GM10248 (cell line): ENCODE data around the gene ZNF324B.
"Not testable (repeated sequence)": the region's sequence is repeated elsewhere in the genome, so short reads cannot be mapped to it uniquely, and the experiment has no call there.

Experiments used
- CTCF ChIA-PET: fragments of 300-600 bp; sonication (Branson Sonifier 250); formaldehyde crosslinking; extraction: SDS; loops from one replicate; lab custom pipeline; 2021; ENCODE audit warnings: antibody characterized with exemption; lab: Yijun Ruan, JAX
- POLR2A ChIA-PET: fragments of 350-650 bp; sonication (Branson Sonifier 250); formaldehyde crosslinking; extraction: SDS; loops from one replicate; lab custom pipeline; 2020; ENCODE audit warnings: antibody characterized with exemption; lab: Yijun Ruan, JAX
- DNase-seq: peaks from one replicate; pipeline ENCODE4 v3.0.0; 2012; ENCODE audit errors: extremely low spot score
- TF ChIP-seq, protein P1 (sequence below): IDR thresholded peaks from 2 replicates; pipeline ENCODE4 v1.5.1; 2012; ENCODE audit warnings: mild to moderate bottlenecking, low read depth; ENCODE audit errors: extremely low read depth, missing control alignments, control extremely low read depth

Gene ZNF324B

DNA sequence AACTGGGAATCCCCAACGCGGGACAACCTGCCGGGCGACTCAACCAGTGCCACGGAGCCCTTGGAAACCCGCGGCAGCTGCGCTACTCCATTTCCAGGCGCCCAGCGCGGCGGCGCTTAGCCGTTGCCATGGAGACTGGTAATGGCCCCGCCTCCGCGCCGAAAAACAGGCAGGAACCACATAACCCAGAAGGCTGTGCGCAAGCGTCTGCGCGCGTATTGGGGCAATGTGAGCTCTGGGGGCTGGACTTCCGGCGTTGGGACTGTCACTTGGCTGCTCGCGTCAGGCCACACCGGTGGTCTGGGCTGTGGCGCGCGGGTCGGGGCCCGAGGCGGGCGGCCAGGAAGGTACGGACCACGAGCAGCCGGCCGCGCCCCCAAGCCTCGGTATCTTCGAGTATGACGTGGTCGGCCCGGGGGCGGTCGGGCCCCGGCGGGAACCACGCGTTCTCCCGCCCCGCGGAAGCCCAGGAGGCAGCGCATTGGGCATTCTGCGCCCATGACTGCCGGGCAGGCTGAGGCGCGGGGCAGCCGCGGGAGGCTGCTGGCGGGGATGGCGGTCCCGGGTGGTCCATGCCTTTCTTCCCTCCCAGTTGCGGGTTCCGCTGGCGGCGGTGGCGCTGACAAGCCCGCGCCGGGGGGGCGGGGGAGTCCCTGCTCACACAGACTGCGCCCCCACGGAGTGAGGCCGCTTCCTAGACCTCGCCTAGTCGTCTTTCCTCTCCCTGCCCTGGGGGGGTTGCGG lies at the start of gene ZNF324B:
TSS of gene ZNF324B (plus strand) at position 265 of the 744 bp plus-strand sequence. CDS start 2,080 bp downstream, outside the sequence.
- ChIA-PET POLR2A (no interaction called here), CTCF (interaction anchor here (0.9 kb wide), 1 partner anchor 12 kb away, joined by 3 read pairs; the partner anchor contains the start of gene ZNF132)
- TF ChIP-seq, protein P1, sequence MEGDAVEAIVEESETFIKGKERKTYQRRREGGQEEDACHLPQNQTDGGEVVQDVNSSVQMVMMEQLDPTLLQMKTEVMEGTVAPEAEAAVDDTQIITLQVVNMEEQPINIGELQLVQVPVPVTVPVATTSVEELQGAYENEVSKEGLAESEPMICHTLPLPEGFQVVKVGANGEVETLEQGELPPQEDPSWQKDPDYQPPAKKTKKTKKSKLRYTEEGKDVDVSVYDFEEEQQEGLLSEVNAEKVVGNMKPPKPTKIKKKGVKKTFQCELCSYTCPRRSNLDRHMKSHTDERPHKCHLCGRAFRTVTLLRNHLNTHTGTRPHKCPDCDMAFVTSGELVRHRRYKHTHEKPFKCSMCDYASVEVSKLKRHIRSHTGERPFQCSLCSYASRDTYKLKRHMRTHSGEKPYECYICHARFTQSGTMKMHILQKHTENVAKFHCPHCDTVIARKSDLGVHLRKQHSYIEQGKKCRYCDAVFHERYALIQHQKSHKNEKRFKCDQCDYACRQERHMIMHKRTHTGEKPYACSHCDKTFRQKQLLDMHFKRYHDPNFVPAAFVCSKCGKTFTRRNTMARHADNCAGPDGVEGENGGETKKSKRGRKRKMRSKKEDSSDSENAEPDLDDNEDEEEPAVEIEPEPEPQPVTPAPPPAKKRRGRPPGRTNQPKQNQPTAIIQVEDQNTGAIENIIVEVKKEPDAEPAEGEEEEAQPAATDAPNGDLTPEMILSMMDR, result no peak
- DNase-seq, result peak; percentile 98

DNA sequence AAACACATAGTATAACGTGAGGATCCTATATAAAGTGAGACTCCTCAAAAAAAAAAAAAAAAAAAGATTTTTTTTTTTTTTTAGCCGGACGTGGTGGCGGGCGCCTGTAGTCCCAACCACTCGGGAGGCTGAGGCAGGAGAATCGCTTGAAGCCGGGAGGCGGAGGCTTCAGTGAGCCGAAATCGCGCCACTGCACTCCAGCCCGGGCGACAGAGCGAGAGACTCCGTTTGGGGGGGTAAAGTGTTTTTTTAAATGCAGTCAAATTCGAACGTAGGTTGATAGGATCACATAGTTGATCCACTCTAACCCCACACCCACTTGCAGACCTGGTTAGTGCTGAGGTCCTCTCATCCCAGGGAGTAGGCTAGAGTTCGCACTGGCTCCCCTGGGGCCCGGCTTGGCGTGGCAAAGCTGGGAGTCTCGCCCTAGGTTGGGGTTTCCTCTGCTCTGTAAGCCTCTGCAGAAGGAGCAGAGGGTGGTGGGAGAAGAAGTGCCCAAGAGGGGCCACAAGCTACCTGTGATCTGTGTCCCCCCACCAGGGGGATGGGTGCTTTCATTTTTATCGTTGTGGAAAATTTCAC lies 49.5 kb upstream of the ZNF324B start:
- TF ChIP-seq, protein P1, result no peak
- CTCF ChIA-PET, result interaction anchor here (1.0 kb wide), 1 partner anchor 20 kb away, joined by 3 read pairs; no protein-coding TSS in a partner anchor
- POLR2A ChIA-PET, result interaction anchor here (0.7 kb wide), 1 partner anchor 1047 kb away, joined by 14 read pairs; no protein-coding TSS in a partner anchor
- DNase-seq, result no peak

DNA sequence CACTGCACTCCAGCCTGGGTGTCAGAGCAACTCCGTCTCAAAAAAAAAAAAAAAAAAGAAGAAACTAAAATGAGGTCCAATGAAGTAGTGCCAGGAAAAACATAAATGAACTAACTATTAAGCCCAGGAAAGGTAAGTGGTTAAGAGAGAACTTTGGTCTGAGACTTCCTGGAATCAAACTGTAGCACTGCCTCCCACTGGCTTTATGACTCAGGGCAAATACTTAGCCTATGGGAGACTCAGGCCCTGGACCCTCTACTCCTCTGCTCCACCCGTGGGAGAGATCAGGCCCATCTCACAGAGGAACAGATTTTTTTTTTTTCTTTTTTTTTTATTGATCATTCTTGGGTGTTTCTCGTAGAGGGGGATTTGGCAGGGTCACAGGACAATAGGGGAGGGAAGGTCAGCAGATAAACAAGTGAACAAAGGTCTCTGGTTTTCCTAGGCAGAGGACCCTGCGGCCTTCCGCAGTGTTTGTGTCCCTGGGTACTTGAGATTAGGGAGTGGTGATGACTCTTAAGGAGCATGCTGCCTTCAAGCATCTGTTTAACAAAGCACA lies 47.4 kb upstream of the ZNF324B start:
- POLR2A ChIA-PET, CTCF ChIA-PET, DNase-seq: not testable (repeated sequence)

DNA sequence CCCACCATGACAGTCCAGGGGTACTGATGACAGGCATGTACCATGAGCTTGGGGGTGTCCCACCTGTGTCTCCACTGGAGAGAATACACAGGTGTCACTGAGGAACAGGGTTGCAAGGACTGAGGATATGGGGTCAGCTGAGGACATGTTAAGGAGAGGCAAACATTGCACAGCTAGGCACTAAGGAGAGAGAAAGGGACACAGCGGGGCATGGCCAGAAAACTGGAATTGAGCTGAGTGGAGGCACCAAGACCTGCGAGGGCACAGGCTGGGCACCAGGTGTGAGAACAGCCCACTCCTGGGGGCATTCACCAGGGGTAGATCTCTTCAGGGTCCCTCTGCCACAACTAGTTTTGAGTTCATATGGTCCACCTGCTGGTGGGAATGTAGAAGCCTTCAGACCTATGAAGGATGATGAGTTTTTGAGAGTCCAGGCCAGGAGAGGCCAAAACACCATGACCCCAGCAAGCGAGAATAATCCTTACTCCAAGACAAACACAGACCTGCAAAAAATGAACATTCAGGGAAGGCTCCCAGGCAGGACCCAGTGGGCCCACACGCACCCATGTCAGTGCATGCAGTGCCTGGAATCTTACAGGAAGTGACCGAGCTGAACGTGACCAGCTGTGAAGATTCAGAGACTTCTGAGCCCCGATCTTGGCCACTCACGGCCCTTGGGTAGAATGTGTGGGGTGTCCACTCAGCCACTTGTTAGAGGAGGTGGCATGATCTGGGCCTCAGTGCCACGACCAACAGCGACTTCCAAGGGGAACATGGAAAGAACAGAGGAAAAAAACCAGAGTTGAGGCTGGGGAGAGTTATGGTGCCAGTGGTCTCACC lies 44.4 kb upstream of the ZNF324B start:
- DNase-seq, result no peak
- POLR2A ChIA-PET, result interaction anchor here (0.6 to 0.8 kb wide), 2 partner anchors 57 to 107 kb away, joined by 3 to 4 read pairs; no protein-coding TSS in a partner anchor
- TF ChIP-seq, protein P1, result peak; percentile 33
- CTCF ChIA-PET, result interaction anchor here (0.6 kb wide), 1 partner anchor 77 kb away, joined by 3 read pairs; no protein-coding TSS in a partner anchor

DNA sequence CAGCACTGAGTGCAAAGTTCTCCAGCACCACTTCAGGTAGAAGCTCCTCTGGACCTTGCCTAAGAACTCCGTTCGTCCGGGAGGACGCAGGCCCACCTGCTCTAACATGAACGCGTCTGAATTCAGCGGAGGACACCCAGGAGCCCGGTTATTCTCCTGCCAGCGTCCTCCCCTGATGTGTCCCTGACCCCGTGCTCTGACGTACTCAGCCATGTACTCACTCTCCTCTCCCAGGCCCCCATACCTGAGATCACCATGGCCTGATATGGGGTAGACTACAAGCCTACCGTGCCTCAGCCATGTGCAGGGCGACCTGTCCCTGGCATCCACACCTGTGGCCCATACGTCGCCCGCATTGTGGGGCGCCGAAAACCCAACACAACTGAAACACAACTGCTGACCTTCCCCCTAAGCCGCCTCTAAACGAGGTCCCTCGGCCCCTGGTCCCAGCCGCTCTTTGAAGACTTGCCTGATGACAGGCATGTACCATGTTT lies 43.7 kb upstream of the ZNF324B start:
- DNase-seq, result no peak
- ChIA-PET CTCF (interaction anchor here (0.6 kb wide), 1 partner anchor 78 kb away, joined by 3 read pairs; no protein-coding TSS in a partner anchor), POLR2A (interaction anchor here (1.0 kb wide), 1 partner anchor 15 kb away, joined by 3 read pairs; no protein-coding TSS in a partner anchor)
- TF ChIP-seq, protein P1, result no peak
